Adipocyte (in vitro differentiated cells): ENCODE measurements around the gene EMB.
"Not testable (repeated sequence)": the region's sequence is repeated elsewhere in the genome, so short reads cannot be mapped to it uniquely, and the experiment has no call there.

Experiments used
- DNase-seq: peaks from one replicate; pipeline ENCODE4 v3.0.0-alpha.2; 2015; ENCODE audit warnings: low read depth
- H3K27me3 ChIP-seq: replicated peaks from 2 replicates; pipeline ENCODE4 v1.7.0; 2013; ENCODE audit warnings: mild to moderate bottlenecking, low read length, moderate library complexity; ENCODE audit not compliant: control insufficient read depth, insufficient read depth
- H3K36me3 ChIP-seq: 2 replicates; pipeline ENCODE4 v1.7.0; 2013; ENCODE audit warnings: low read length, mild to moderate bottlenecking, moderate library complexity; ENCODE audit not compliant: control insufficient read depth, insufficient read depth, severe bottlenecking
- H3K4me1 ChIP-seq: 2 replicates; pipeline ENCODE4 v1.7.0; 2013; ENCODE audit warnings: mild to moderate bottlenecking, low read length, moderate library complexity; ENCODE audit not compliant: control insufficient read depth, insufficient read depth
- H3K4me3 ChIP-seq: 2 replicates; pipeline ENCODE4 v1.7.0; 2013; ENCODE audit warnings: mild to moderate bottlenecking, low read length, moderate library complexity
- H3K9ac ChIP-seq: 2 replicates; pipeline ENCODE4 v1.7.0; 2013; ENCODE audit warnings: mild to moderate bottlenecking, low read length, moderate library complexity
- H3K9me3 ChIP-seq: 2 replicates; pipeline ENCODE4 v1.7.0; 2013; ENCODE audit warnings: mild to moderate bottlenecking, low read length, moderate library complexity; ENCODE audit not compliant: control insufficient read depth

Gene EMB

GRCh38 chr5:50440651-50441492, at the start of gene EMB:
Gene EMB, minus strand, starts transcription at chr5:50441288. Its CDS starts 137 bp downstream, at chr5:50441151.
- DNase-seq = no peak
- no peak within 1 kb of the TSS for H3K9ac ChIP-seq
- no peaks in the 10 kb centered on the region for H3K36me3 ChIP-seq
- H3K9me3 ChIP-seq = no peaks in the 10 kb centered on the region
- H3K27me3 ChIP-seq = no peaks in the 10 kb centered on the region
- peak within 1 kb of the TSS; percentile 73 for H3K4me3 ChIP-seq
- H3K4me1 ChIP-seq = peaks cover 8% of the 10 kb centered on the region

GRCh38 chr5:50489491-50489890, 48.4 kb upstream of the EMB start:
- not testable (repeated sequence) for H3K4me1 ChIP-seq, H3K9me3 ChIP-seq, H3K9ac ChIP-seq, DNase-seq, H3K27me3 ChIP-seq, H3K4me3 ChIP-seq, H3K36me3 ChIP-seq

- H3K4me1 ChIP-seq = not testable (repeated sequence)
Observed at GRCh38 chr5:50478790-50479189, 37.7 kb upstream of the EMB start.

GRCh38 chr5:50476549-50476948, 35.5 kb upstream of the EMB start:
- Histone ChIP-seq H3K36me3 (no peaks in the 10 kb centered on the region), H3K9me3 (no peaks in the 10 kb centered on the region), H3K4me3 (no peak overlapping the region), H3K4me1 (no peaks in the 10 kb centered on the region), H3K27me3 (no peaks in the 10 kb centered on the region), H3K9ac (no peak overlapping the region)
- DNase-seq = no peak

More at GRCh38 chr5:50478790-50479189, 37.7 kb upstream of the EMB start:
- DNase-seq, H3K36me3 ChIP-seq, H3K27me3 ChIP-seq, H3K9me3 ChIP-seq, H3K9ac ChIP-seq, H3K4me3 ChIP-seq: not testable (repeated sequence)

- not testable (repeated sequence) for DNase-seq, H3K4me1 ChIP-seq, H3K27me3 ChIP-seq, H3K9me3 ChIP-seq, H3K36me3 ChIP-seq, H3K4me3 ChIP-seq, H3K9ac ChIP-seq
Observed at GRCh38 chr5:50465015-50465414, 23.9 kb upstream of the EMB start.

- Histone ChIP-seq H3K4me3 (no peak overlapping the region), H3K9me3 (peaks cover 4% of the 10 kb centered on the region), H3K4me1 (no peaks in the 10 kb centered on the region), H3K9ac (no peak overlapping the region), H3K27me3 (no peaks in the 10 kb centered on the region), H3K36me3 (no peaks in the 10 kb centered on the region)
- no peak for DNase-seq
Observed at GRCh38 chr5:50463726-50464125, 22.6 kb upstream of the EMB start.

- Histone ChIP-seq H3K4me1 (no peaks in the 10 kb centered on the region), H3K9ac (no peak overlapping the region), H3K27me3 (no peaks in the 10 kb centered on the region), H3K4me3 (no peak overlapping the region), H3K9me3 (peaks cover 4% of the 10 kb centered on the region), H3K36me3 (no peaks in the 10 kb centered on the region)
- no peak for DNase-seq
Observed at GRCh38 chr5:50463047-50463446, 22.0 kb upstream of the EMB start.

GRCh38 chr5:50462579-50462978, 21.5 kb upstream of the EMB start:
- H3K4me1 ChIP-seq, H3K9ac ChIP-seq, H3K4me3 ChIP-seq, H3K9me3 ChIP-seq, H3K27me3 ChIP-seq, H3K36me3 ChIP-seq, DNase-seq: not testable (repeated sequence)

GRCh38 chr5:50458372-50458771, 17.3 kb upstream of the EMB start:
- DNase-seq, H3K4me1 ChIP-seq, H3K9me3 ChIP-seq, H3K4me3 ChIP-seq, H3K27me3 ChIP-seq, H3K36me3 ChIP-seq, H3K9ac ChIP-seq: not testable (repeated sequence)

- H3K4me3 ChIP-seq, H3K9ac ChIP-seq, H3K9me3 ChIP-seq, H3K36me3 ChIP-seq, H3K4me1 ChIP-seq, DNase-seq, H3K27me3 ChIP-seq: not testable (repeated sequence)
Observed at GRCh38 chr5:50449241-50449640, 8.2 kb upstream of the EMB start.

GRCh38 chr5:50447941-50448340, 6.9 kb upstream of the EMB start:
- Histone ChIP-seq H3K36me3 (no peaks in the 10 kb centered on the region), H3K4me1 (no peaks in the 10 kb centered on the region), H3K4me3 (no peak overlapping the region), H3K9me3 (no peaks in the 10 kb centered on the region), H3K9ac (no peak overlapping the region), H3K27me3 (no peaks in the 10 kb centered on the region)
- no peak for DNase-seq

GRCh38 chr5:50447228-50447627, 6.1 kb upstream of the EMB start:
- no peaks in the 10 kb centered on the region for H3K9me3 ChIP-seq
- H3K9ac ChIP-seq = no peak overlapping the region
- H3K27me3 ChIP-seq = no peaks in the 10 kb centered on the region
- H3K4me1 ChIP-seq = peaks cover 6% of the 10 kb centered on the region
- no peak for DNase-seq
- H3K4me3 ChIP-seq = no peak overlapping the region
- H3K36me3 ChIP-seq = no peaks in the 10 kb centered on the region
